PC-3 (cell line): Measurements from ENCODE around the gene PIM1.

ENCODE experiments used
- CTCF ChIP-seq: fragments of 300-600 bp; sonication (generic); conservative IDR thresholded peaks from 2 replicates; pipeline ENCODE4 v1.5.1; 2017; ENCODE audit warnings: antibody characterized with exemption, low read depth, mild to moderate bottlenecking, low read length
- EZH2 ChIP-seq: fragments of 300-600 bp; sonication (generic); IDR thresholded peaks from one replicate; pipeline ENCODE4 v1.6.1; 2017; ENCODE audit warnings: antibody characterized with exemption, mild to moderate bottlenecking, low read length; ENCODE audit not compliant: unreplicated experiment

GRCh38 chr6:37175332-37176267, 5.6 kb downstream of the PIM1 start:
- TF ChIP-seq CTCF, result no peak
- TF ChIP-seq EZH2, result no peak
